Heart left ventricle (tissue), 13 donors: Measurements from ENCODE around the gene CLRN2.

Experiments used
- POLR2A ChIP-seq, 2 donors: fragments of 450-650 bp; IDR thresholded peaks; one replicate each; pipeline ENCODE4 v1.6.1; 2017; ENCODE audit warnings: antibody characterized with exemption in 2 of 2, mild to moderate bottlenecking in 2 of 2, moderate library complexity in 2 of 2
- TF ChIP-seq, protein P1 (sequence below), 12 donors: fragments of 200-600 bp; sonication (generic) in 4 of 12; IDR thresholded peaks; one replicate each; pipeline versions ENCODE4 v1.5.0 to v1.8.0; 2018 to 2022; ENCODE audit warnings: antibody characterized with exemption in 12 of 12, mild to moderate bottlenecking in 5 of 12
- donor health status: ischemic (EF 13 %, LVEDD 7.1; RV severe dilation, severe dysfunction).
- donor health status: DM: no; HTN: yes; CAD: no.
- donor health status: DM: no; HTN: no; CAD: no.
- donor health status: ischemic (EF 25% LVEDD 6.9; RV normal size, moderate dysfunction).
- donor health status: ischemic (EF 25% LVEDD 5.7; RV mildly dilated, moderate dysfunction).
- donor health status: ischemic (EF 35%, LVEDD 5.7; RV mildly dilated, moderate dysfunction).
- donor health status: nonischemic (EF 11% LVEDD 7.7; RV severe dilation, severe dysfunction).
- donor health status: DM: yes; HTN: yes; CAD: no.
- donor health status: PGD.
- donor health status: ischemic (EF 29% LVEDD 5.4; RV normal size, mild dysfunction).
- donor health status: nonischemic (EF 23%, LVEDD 6.1; RV moderate dilation, normal function).

DNA sequence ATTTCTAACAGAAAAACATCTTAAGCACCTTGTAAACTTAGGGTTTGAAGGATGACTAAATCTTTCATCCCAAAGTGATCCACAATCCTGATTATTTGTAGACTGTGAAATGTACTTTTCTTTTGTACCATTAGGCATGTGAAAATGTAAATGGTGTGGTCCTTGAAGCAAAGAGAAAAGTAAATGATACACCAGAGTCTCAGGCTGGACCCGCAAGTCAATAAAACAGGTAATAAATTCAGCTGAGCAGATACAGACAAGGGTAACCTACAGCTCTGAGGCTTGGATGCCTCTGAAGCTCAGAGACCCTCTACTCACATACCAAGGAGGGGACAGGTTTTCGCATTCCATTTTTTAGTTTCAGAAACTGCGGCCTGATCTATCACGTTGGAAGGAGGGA, 59.2 kb downstream of the CLRN2 start:
- TF ChIP-seq, protein P1, sequence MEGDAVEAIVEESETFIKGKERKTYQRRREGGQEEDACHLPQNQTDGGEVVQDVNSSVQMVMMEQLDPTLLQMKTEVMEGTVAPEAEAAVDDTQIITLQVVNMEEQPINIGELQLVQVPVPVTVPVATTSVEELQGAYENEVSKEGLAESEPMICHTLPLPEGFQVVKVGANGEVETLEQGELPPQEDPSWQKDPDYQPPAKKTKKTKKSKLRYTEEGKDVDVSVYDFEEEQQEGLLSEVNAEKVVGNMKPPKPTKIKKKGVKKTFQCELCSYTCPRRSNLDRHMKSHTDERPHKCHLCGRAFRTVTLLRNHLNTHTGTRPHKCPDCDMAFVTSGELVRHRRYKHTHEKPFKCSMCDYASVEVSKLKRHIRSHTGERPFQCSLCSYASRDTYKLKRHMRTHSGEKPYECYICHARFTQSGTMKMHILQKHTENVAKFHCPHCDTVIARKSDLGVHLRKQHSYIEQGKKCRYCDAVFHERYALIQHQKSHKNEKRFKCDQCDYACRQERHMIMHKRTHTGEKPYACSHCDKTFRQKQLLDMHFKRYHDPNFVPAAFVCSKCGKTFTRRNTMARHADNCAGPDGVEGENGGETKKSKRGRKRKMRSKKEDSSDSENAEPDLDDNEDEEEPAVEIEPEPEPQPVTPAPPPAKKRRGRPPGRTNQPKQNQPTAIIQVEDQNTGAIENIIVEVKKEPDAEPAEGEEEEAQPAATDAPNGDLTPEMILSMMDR (IDR thresholded peaks at IDR 0.05): no peak
- no peak for TF ChIP-seq POLR2A (IDR thresholded peaks at IDR 0.05)
